Osteoblast (primary cell): ENCODE data around the gene FSTL4. TPM values are rescaled to one million over a fixed set of nuclear protein-coding genes. Genes with fewer than 3 reads are reported as not detected.

ENCODE experiments used
- DNase-seq: peaks from one replicate; pipeline ENCODE4 v3.0.0; 2011; ENCODE audit warnings: low spot score, mixed read lengths; ENCODE audit not compliant: insufficient read length; ENCODE audit errors: missing footprints
- H2AFZ ChIP-seq: 2 replicates; pipeline ENCODE4 v1.6.0; 2011; ENCODE audit warnings: mild to moderate bottlenecking, low read length
- H3K27ac ChIP-seq: 2 replicates; pipeline ENCODE4 v1.5.1; 2011; ENCODE audit warnings: mild to moderate bottlenecking, low read depth, low read length, moderate library complexity
- H3K27me3 ChIP-seq: 2 replicates; pipeline ENCODE4 v1.6.0; 2012; ENCODE audit warnings: mild to moderate bottlenecking, control low read depth, inconsistent platforms, low read length, moderate library complexity; ENCODE audit not compliant: insufficient read depth
- H3K36me3 ChIP-seq: 2 replicates; pipeline ENCODE4 v1.5.1; 2011; ENCODE audit warnings: mild to moderate bottlenecking, low read length, control low read depth, moderate library complexity; ENCODE audit not compliant: insufficient read depth
- H3K4me1 ChIP-seq: 2 replicates; pipeline ENCODE4 v1.5.1; 2011; ENCODE audit warnings: mild to moderate bottlenecking, low read length, control low read depth, moderate library complexity; ENCODE audit not compliant: insufficient read depth
- H3K4me2 ChIP-seq: 2 replicates; pipeline ENCODE4 v1.6.0; 2011; ENCODE audit warnings: mild to moderate bottlenecking, low read length; ENCODE audit not compliant: insufficient read depth
- H3K4me3 ChIP-seq: fragments of 200-600 bp; sonication (generic); 3 replicates; pipeline ENCODE4 v1.5.1; 2012; ENCODE audit warnings: mild to moderate bottlenecking, low read length, inconsistent platforms; ENCODE audit not compliant: insufficient read depth
- H3K79me2 ChIP-seq: 2 replicates; pipeline ENCODE4 v1.6.0; 2012; ENCODE audit warnings: mild to moderate bottlenecking, low read length, control low read depth, inconsistent platforms; ENCODE audit not compliant: insufficient read depth
- H3K9me3 ChIP-seq: 2 replicates; pipeline ENCODE4 v1.5.1; 2011; ENCODE audit warnings: low read depth, low read length, control low read depth
- H4K20me1 ChIP-seq: 2 replicates; pipeline ENCODE4 v1.6.0; 2012; ENCODE audit warnings: mild to moderate bottlenecking, low read length, control low read depth; ENCODE audit not compliant: insufficient read depth
- CTCF ChIP-seq: IDR thresholded peaks from 2 replicates; pipeline ENCODE4 v1.5.1; 2011; ENCODE audit warnings: mild to moderate bottlenecking, low read depth, low read length, moderate library complexity; ENCODE audit errors: extremely low read depth
- small RNA-seq: library from RNA; depleted of rRNA; stranded (forward); fragments of <200 nt; gene quantifications from one replicate; pipeline ENCODE3, GENCODE V24; 2012
- total RNA-seq: library from RNA; depleted of rRNA; stranded (reverse); fragments of >200 nt; gene quantifications from 2 replicates; pipeline ENCODE4 v1.2.3, GENCODE V29; 2012

Gene FSTL4
- total RNA-seq, 1 donor: not detected

GRCh38 chr5:133147411-133147810 lies 464.9 kb downstream of the FSTL4 start:
- H3K9me3 ChIP-seq: no peaks in the 10 kb centered on the region
- DNase-seq: no peak
- TF ChIP-seq CTCF: no peak
- no peaks in the 10 kb centered on the region for H3K79me2 ChIP-seq
- no peak overlapping the region for H3K4me3 ChIP-seq
- H3K27me3 ChIP-seq: no peaks in the 10 kb centered on the region
- H3K4me2 ChIP-seq: no peak overlapping the region
- no peak overlapping the region for H2AFZ ChIP-seq
- no peaks in the 10 kb centered on the region for H4K20me1 ChIP-seq
- no peaks in the 10 kb centered on the region for H3K4me1 ChIP-seq
- no peaks in the 10 kb centered on the region for H3K36me3 ChIP-seq
- no peak overlapping the region for H3K27ac ChIP-seq

Small RNA genes within 50 kb of the gene (small RNA-seq; reads per million reads assigned to genes)
- not detected for gene MIR1289-2
